Prostate gland (tissue), 2 donors: ENCODE results near the gene PSD4.

ENCODE experiments used
- CTCF ChIP-seq, 4 experiments: fragments of 200-600 bp in 2 of 4; fragments of 450-650 bp in 2 of 4; sonication (generic) in 2 of 4; IDR thresholded peaks; 1 replicate in 3 of 4; 2 replicates in 1 of 4; pipeline ENCODE4 v1.5.1; 2016 to 2019; ENCODE audit warnings: antibody characterized with exemption in 4 of 4, mild to moderate bottlenecking in 2 of 4, moderate library complexity in 2 of 4
- POLR2A ChIP-seq: fragments of 450-650 bp; IDR thresholded peaks from one replicate; pipeline ENCODE4 v1.6.1; 2016; ENCODE audit warnings: antibody characterized with exemption, mild to moderate bottlenecking

- TF ChIP-seq CTCF (IDR thresholded peaks at IDR 0.05) (no peak), POLR2A (no peak)
Observed at GRCh38 chr2:113179446-113180045, 5.8 kb downstream of the PSD4 start.
